HFF-Myc (cell line): ENCODE results near the gene GNPTAB.
"Not testable (repeated sequence)": the region's sequence is repeated elsewhere in the genome, so short reads cannot be mapped to it uniquely, and the experiment has no call there.

Experiments
- DNase-seq: peaks from one replicate; pipeline ENCODE4 v3.0.0-alpha.2; 2011; ENCODE audit warnings: low read depth; ENCODE audit errors: extremely low read depth
- H3K4me3 ChIP-seq: replicated peaks from 2 replicates; pipeline ENCODE4 v1.5.1; 2011; ENCODE audit warnings: low read depth, mild to moderate bottlenecking, control low read depth, low read length
- CTCF ChIP-seq: IDR thresholded peaks from 2 replicates; pipeline ENCODE4 v1.5.1; 2012; ENCODE audit warnings: mild to moderate bottlenecking, low read depth, low read length, control low read depth; ENCODE audit errors: missing control alignments

GNPTAB gene

GRCh38 chr12:101743724-101744472 lies 86.9 kb downstream of the GNPTAB start:
- no peak overlapping the region for H3K4me3 ChIP-seq
- DNase-seq, result no peak

GRCh38 chr12:101743242-101743641 lies 87.5 kb downstream of the GNPTAB start:
- no peak for DNase-seq
- no peak for TF ChIP-seq CTCF
- no peak overlapping the region for H3K4me3 ChIP-seq

More at GRCh38 chr12:101743724-101744472, 86.9 kb downstream of the GNPTAB start:
- TF ChIP-seq CTCF, result no peak

GRCh38 chr12:101740980-101741379 lies 89.8 kb downstream of the GNPTAB start:
- DNase-seq, result no peak
- H3K4me3 ChIP-seq, result no peak overlapping the region
- TF ChIP-seq CTCF, result no peak

- DNase-seq, result no peak
- TF ChIP-seq CTCF, result no peak
- no peak overlapping the region for H3K4me3 ChIP-seq
Observed at GRCh38 chr12:101740566-101740965, 90.2 kb downstream of the GNPTAB start.

- H3K4me3 ChIP-seq, result no peak within 1 kb of the TSS
- DNase-seq, result no peak
- TF ChIP-seq CTCF, result no peak
Observed at GRCh38 chr12:101738920-101739665, 91.7 kb downstream of the GNPTAB start, which contains the start of gene SYCP3. TSS of gene SYCP3 (minus strand) at chr12:101739462. CDS start at chr12:101737935, 1,527 bp downstream.

- H3K4me3 ChIP-seq, result no peak overlapping the region
- no peak for DNase-seq
- TF ChIP-seq CTCF, result no peak
Observed at GRCh38 chr12:101737476-101737875, 93.3 kb downstream of the GNPTAB start.

- DNase-seq, result not testable (repeated sequence)
Observed at GRCh38 chr12:101734482-101734881, 96.3 kb downstream of the GNPTAB start.

More at GRCh38 chr12:101734482-101734881, 96.3 kb downstream of the GNPTAB start:
- H3K4me3 ChIP-seq, result not testable (repeated sequence)
